GM10248 (cell line): ENCODE measurements around the gene HOXD9.

Experiments
- CTCF ChIA-PET: fragments of 300-600 bp; sonication (Branson Sonifier 250); formaldehyde crosslinking; extraction: SDS; loops from one replicate; lab custom pipeline; 2021; ENCODE audit warnings: antibody characterized with exemption; lab: Yijun Ruan, JAX
- POLR2A ChIA-PET: fragments of 350-650 bp; sonication (Branson Sonifier 250); formaldehyde crosslinking; extraction: SDS; loops from one replicate; lab custom pipeline; 2020; ENCODE audit warnings: antibody characterized with exemption; lab: Yijun Ruan, JAX
- DNase-seq: peaks from one replicate; pipeline ENCODE4 v3.0.0; 2012; ENCODE audit errors: extremely low spot score
- CTCF ChIP-seq: IDR thresholded peaks from 2 replicates; pipeline ENCODE4 v1.5.1; 2012; ENCODE audit warnings: mild to moderate bottlenecking, low read depth; ENCODE audit errors: extremely low read depth, missing control alignments, control extremely low read depth

HOXD9 gene

GRCh38 chr2:176098366-176099158 lies 24.0 kb upstream of the HOXD9 start:
- TF ChIP-seq CTCF = no peak
- ChIA-PET POLR2A (no interaction called here), CTCF (interaction anchor here (0.6 to 6.0 kb wide), 17 partner anchors 10 to 1401 kb away, joined by 3 to 96 read pairs (median 5); no protein-coding TSS in a partner anchor)
- DNase-seq = no peak

GRCh38 chr2:176099159-176099727 lies 23.3 kb upstream of the HOXD9 start:
- ChIA-PET CTCF (interaction anchor here (4.0 to 6.0 kb wide), 2 partner anchors 11 to 411 kb away, joined by 19 to 96 read pairs; no protein-coding TSS in a partner anchor), POLR2A (no interaction called here)
- no peak for DNase-seq
- no peak for TF ChIP-seq CTCF

- no peak for DNase-seq
- CTCF ChIA-PET = no interaction called here
- POLR2A ChIA-PET = no interaction called here
- no peak for TF ChIP-seq CTCF
These were observed 22.6 kb upstream of the HOXD9 start, which contains the start of gene HOXD12 for GRCh38 chr2:176099728-176100546. HOXD12 (plus strand) TSS chr2:176099795; CDS start chr2:176099802, 7 bp downstream.

GRCh38 chr2:176100547-176101140 lies 21.9 kb upstream of the HOXD9 start:
- ChIA-PET POLR2A (no interaction called here), CTCF (no interaction called here)
- no peak for TF ChIP-seq CTCF
- no peak for DNase-seq

- TF ChIP-seq CTCF = no peak
- POLR2A ChIA-PET = no interaction called here
- no peak for DNase-seq
These were observed 21.2 kb upstream of the HOXD9 start for GRCh38 chr2:176101216-176101830.

More at GRCh38 chr2:176101216-176101830, 21.2 kb upstream of the HOXD9 start:
- CTCF ChIA-PET = interaction anchor here (1.6 to 1.7 kb wide), 2 partner anchors 9 to 411 kb away, joined by 4 to 6 read pairs; no protein-coding TSS in a partner anchor
